ENCODE results near the gene KCNMA1.
"Not testable (repeated sequence)": the region's sequence is repeated elsewhere in the genome, so short reads cannot be mapped to it uniquely, and the experiment has no call there.

The KCNMA1 gene

GRCh38 chr10:77637532-77638320 lies at the start of gene KCNMA1:
KCNMA1 (minus strand) TSS chr10:77637808.
- DNase-seq, result no peak
- in situ Hi-C loops (cut with MboI; ENCODE audit: low pct_unique_long_range_greater_than_20kb, low sequenced_read_pairs), result no loop called here

GRCh38 chr10:77686650-77687417 lies 49.2 kb upstream of the KCNMA1 start:
- in situ Hi-C loops (cut with MboI; ENCODE audit: low pct_unique_long_range_greater_than_20kb, low sequenced_read_pairs), result no loop called here
- DNase-seq, result no peak

- in situ Hi-C loops (cut with MboI; ENCODE audit: low pct_unique_long_range_greater_than_20kb, low sequenced_read_pairs), result no loop called here
- DNase-seq, result no peak
Observed at GRCh38 chr10:77686096-77686495, 48.5 kb upstream of the KCNMA1 start.

- no peak for DNase-seq
- in situ Hi-C loops (cut with MboI; ENCODE audit: low pct_unique_long_range_greater_than_20kb, low sequenced_read_pairs), result no loop called here
Observed at GRCh38 chr10:77685432-77685831, 47.8 kb upstream of the KCNMA1 start.

GRCh38 chr10:77683088-77683432 lies 45.5 kb upstream of the KCNMA1 start:
- DNase-seq; in situ Hi-C loops (cut with MboI; ENCODE audit: low pct_unique_long_range_greater_than_20kb, low sequenced_read_pairs): not testable (repeated sequence)

- in situ Hi-C loops (cut with MboI; ENCODE audit: low pct_unique_long_range_greater_than_20kb, low sequenced_read_pairs), result no loop called here
- no peak for DNase-seq
Observed at GRCh38 chr10:77682393-77683087, 44.9 kb upstream of the KCNMA1 start.

GRCh38 chr10:77681839-77682238 lies 44.2 kb upstream of the KCNMA1 start:
- in situ Hi-C loops (cut with MboI; ENCODE audit: low pct_unique_long_range_greater_than_20kb, low sequenced_read_pairs), result no loop called here
- DNase-seq, result no peak

GRCh38 chr10:77680811-77681210 lies 43.2 kb upstream of the KCNMA1 start:
- no peak for DNase-seq
- in situ Hi-C loops (cut with MboI; ENCODE audit: low pct_unique_long_range_greater_than_20kb, low sequenced_read_pairs), result no loop called here

GRCh38 chr10:77680065-77680464 lies 42.5 kb upstream of the KCNMA1 start:
- in situ Hi-C loops (cut with MboI; ENCODE audit: low pct_unique_long_range_greater_than_20kb, low sequenced_read_pairs), result no loop called here

GRCh38 chr10:77679217-77679616 lies 41.6 kb upstream of the KCNMA1 start:
- in situ Hi-C loops (cut with MboI; ENCODE audit: low pct_unique_long_range_greater_than_20kb, low sequenced_read_pairs), result no loop called here
- no peak for DNase-seq

More at GRCh38 chr10:77680065-77680464, 42.5 kb upstream of the KCNMA1 start:
- no peak for DNase-seq

- no peak for DNase-seq
- in situ Hi-C loops (cut with MboI; ENCODE audit: low pct_unique_long_range_greater_than_20kb, low sequenced_read_pairs), result no loop called here
Observed at GRCh38 chr10:77678146-77678545, 40.5 kb upstream of the KCNMA1 start.

GRCh38 chr10:77675347-77675746 lies 37.7 kb upstream of the KCNMA1 start:
- in situ Hi-C loops (cut with MboI; ENCODE audit: low pct_unique_long_range_greater_than_20kb, low sequenced_read_pairs), result no loop called here
- DNase-seq, result no peak

GRCh38 chr10:77673515-77674140 lies 36.0 kb upstream of the KCNMA1 start:
- DNase-seq, result no peak

GRCh38 chr10:77673101-77673500 lies 35.5 kb upstream of the KCNMA1 start:
- in situ Hi-C loops (cut with MboI; ENCODE audit: low pct_unique_long_range_greater_than_20kb, low sequenced_read_pairs), result no loop called here
- DNase-seq, result no peak

More at GRCh38 chr10:77673515-77674140, 36.0 kb upstream of the KCNMA1 start:
- in situ Hi-C loops (cut with MboI; ENCODE audit: low pct_unique_long_range_greater_than_20kb, low sequenced_read_pairs), result no loop called here

- in situ Hi-C loops (cut with MboI; ENCODE audit: low pct_unique_long_range_greater_than_20kb, low sequenced_read_pairs), result no loop called here
- no peak for DNase-seq
Observed at GRCh38 chr10:77671594-77672252, 34.1 kb upstream of the KCNMA1 start.

- no peak for DNase-seq
- in situ Hi-C loops (cut with MboI; ENCODE audit: low pct_unique_long_range_greater_than_20kb, low sequenced_read_pairs), result no loop called here
Observed at GRCh38 chr10:77670817-77671443, 33.3 kb upstream of the KCNMA1 start.

GRCh38 chr10:77669892-77670291 lies 32.3 kb upstream of the KCNMA1 start:
- in situ Hi-C loops (cut with MboI; ENCODE audit: low pct_unique_long_range_greater_than_20kb, low sequenced_read_pairs), result no loop called here
- DNase-seq, result no peak

GRCh38 chr10:77667426-77668324 lies 30.1 kb upstream of the KCNMA1 start:
- DNase-seq, result no peak
- in situ Hi-C loops (cut with MboI; ENCODE audit: low pct_unique_long_range_greater_than_20kb, low sequenced_read_pairs), result no loop called here
